GM23338 (cell line): ENCODE results near the gene SMG6. TPM values are rescaled to one million over a fixed set of nuclear protein-coding genes. Genes with fewer than 3 reads are reported as not detected.

ENCODE experiments used
- ATAC-seq: fragments of 200-7000 bp; cut with Tn5 transposase; 3 replicates; pipeline ENCODE4 v1.9.1; 2020
- DNase-seq: peaks from one replicate; pipeline ENCODE4 v3.0.0-alpha.2; 2015; ENCODE audit warnings: low spot score
- H2AFZ ChIP-seq: fragments of 200-600 bp; sonication (generic); 2 replicates; pipeline ENCODE4 v1.8.0; 2016; ENCODE audit warnings: antibody characterized with exemption, mild to moderate bottlenecking, moderate library complexity
- H3F3A ChIP-seq: fragments of 200-600 bp; sonication (generic); replicated peaks from 2 replicates; pipeline ENCODE4 v1.8.0; 2017; ENCODE audit warnings: antibody characterized with exemption, mixed run types, low read depth
- H3K27ac ChIP-seq: fragments of 200-600 bp; sonication (generic); 2 replicates; pipeline ENCODE4 v1.6.1; 2016; ENCODE audit warnings: low read depth
- H3K27me3 ChIP-seq: fragments of 200-600 bp; sonication (generic); 2 replicates; pipeline ENCODE4 v1.8.0; 2016; ENCODE audit warnings: mild to moderate bottlenecking, mixed run types, moderate library complexity; ENCODE audit not compliant: insufficient read depth
- H3K36me3 ChIP-seq: fragments of 200-600 bp; sonication (generic); 2 replicates; pipeline ENCODE4 v1.8.0; 2016; ENCODE audit warnings: mild to moderate bottlenecking; ENCODE audit not compliant: insufficient read depth
- H3K4me1 ChIP-seq: fragments of 200-600 bp; sonication (generic); 2 replicates; pipeline ENCODE4 v1.8.0; 2016; ENCODE audit warnings: mild to moderate bottlenecking, moderate library complexity; ENCODE audit not compliant: insufficient read depth
- H3K4me2 ChIP-seq: fragments of 200-600 bp; sonication (generic); 2 replicates; pipeline ENCODE4 v1.7.1; 2017; ENCODE audit warnings: mixed run types
- H3K4me3 ChIP-seq: fragments of 200-600 bp; sonication (generic); 2 replicates; pipeline ENCODE4 v1.6.1; 2016; ENCODE audit warnings: mixed run types
- H3K79me2 ChIP-seq: fragments of 200-600 bp; sonication (generic); replicated peaks from 2 replicates; pipeline ENCODE4 v1.8.0; 2017; ENCODE audit warnings: mild to moderate bottlenecking; ENCODE audit not compliant: insufficient read depth
- H3K9me2 ChIP-seq: fragments of 200-600 bp; sonication (generic); 2 replicates; pipeline ENCODE4 v1.8.0; 2017; ENCODE audit not compliant: insufficient read depth
- H4K20me1 ChIP-seq: fragments of 200-600 bp; sonication (generic); replicated peaks from 2 replicates; pipeline ENCODE4 v1.8.0; 2017; ENCODE audit warnings: mild to moderate bottlenecking; ENCODE audit not compliant: insufficient read depth
- H3K27ac Mint-ChIP-seq: 2 replicates; pipeline ENCODE4 v1.8.0; 2020; ENCODE audit warnings: inconsistent platforms, mild to moderate bottlenecking, moderate library complexity, mixed read lengths
- H3K27me3 Mint-ChIP-seq: 3 replicates; pipeline ENCODE4 v1.8.0; 2022; ENCODE audit warnings: low read depth, mild to moderate bottlenecking, moderate library complexity, mixed read lengths, inconsistent platforms; ENCODE audit not compliant: insufficient read depth, poor library complexity
- H3K36me3 Mint-ChIP-seq: 3 replicates; pipeline ENCODE4 v1.8.0; 2021; ENCODE audit warnings: low read depth, mild to moderate bottlenecking, inconsistent platforms, moderate library complexity, mixed read lengths
- H3K4me1 Mint-ChIP-seq: 3 replicates; pipeline ENCODE4 v1.8.0; 2020; ENCODE audit warnings: mild to moderate bottlenecking, inconsistent platforms, mixed read lengths
- H3K4me3 Mint-ChIP-seq: 3 replicates; pipeline ENCODE4 v1.8.0; 2021; ENCODE audit warnings: moderate library complexity, mild to moderate bottlenecking, inconsistent platforms, mixed read lengths
- H3K9me3 Mint-ChIP-seq: 3 replicates; pipeline ENCODE4 v1.8.0; 2020; ENCODE audit warnings: moderate library complexity, mild to moderate bottlenecking, inconsistent platforms, mixed read lengths
- CREB1 ChIP-seq: fragments of 250-450 bp; sonication (Bioruptor Pico); IDR thresholded peaks from 2 replicates; pipeline ENCODE4 v1.5.0; 2020; ENCODE audit warnings: low read depth, mild to moderate bottlenecking, moderate library complexity
- EZH2 ChIP-seq: fragments of 200-600 bp; sonication (generic); IDR thresholded peaks from one replicate; pipeline ENCODE4 v1.8.0; 2017; ENCODE audit warnings: antibody characterized with exemption, mild to moderate bottlenecking, low read depth; ENCODE audit not compliant: unreplicated experiment
- EZH2phosphoT487 ChIP-seq: fragments of 200-600 bp; sonication (generic); IDR thresholded peaks from one replicate; pipeline ENCODE4 v1.8.1; 2018; ENCODE audit warnings: antibody characterized with exemption; ENCODE audit not compliant: unreplicated experiment
- JUNB ChIP-seq: IDR thresholded peaks from one replicate; pipeline ENCODE4 v1.6.1; 2016; ENCODE audit warnings: antibody characterized with exemption; ENCODE audit not compliant: unreplicated experiment
- NANOG ChIP-seq: IDR thresholded peaks from 2 replicates; pipeline ENCODE4 v1.6.1; 2016; ENCODE audit warnings: antibody characterized with exemption, borderline replicate concordance
- POLR2AphosphoS5 ChIP-seq: IDR thresholded peaks from 2 replicates; pipeline ENCODE4 v1.6.1; 2016; ENCODE audit warnings: antibody characterized with exemption, low read depth
- STAT1 ChIP-seq: IDR thresholded peaks from one replicate; pipeline ENCODE4 v1.6.1; 2016; ENCODE audit warnings: antibody characterized with exemption; ENCODE audit not compliant: unreplicated experiment
- ZNF114 ChIP-seq: fragments of 250-450 bp; sonication (Bioruptor Pico); IDR thresholded peaks from 2 replicates; pipeline ENCODE4 v1.5.0; 2020; ENCODE audit warnings: mild to moderate bottlenecking, moderate library complexity
- ZNF331 ChIP-seq: fragments of 250-450 bp; sonication (Bioruptor Pico); IDR thresholded peaks from 2 replicates; pipeline ENCODE4 v1.5.0; 2020; ENCODE audit warnings: low read depth, mild to moderate bottlenecking, moderate library complexity
- polyA plus RNA-seq: library from polyadenylated mRNA; unstranded; fragments of >200 nt; fragmentation: Nextera tagmentation; extraction: Ambion mirVana; gene quantifications from 2 replicates; pipeline ENCODE4 v1.2.1, GENCODE V29; 2016
- total RNA-seq: library from RNA; depleted of rRNA; stranded (reverse); fragments of >200 nt; shearing (Covaris generic); gene quantifications from 2 replicates; pipeline ENCODE4 v1.2.3, GENCODE V29; 2014
- TF ChIP-seq, protein P1 (sequence below): fragments of 250-450 bp; sonication (Bioruptor Pico); IDR thresholded peaks from 2 replicates; pipeline ENCODE4 v1.5.0; 2020; ENCODE audit warnings: mild to moderate bottlenecking, moderate library complexity
- TF ChIP-seq, protein P2 (sequence below): IDR thresholded peaks from 2 replicates; pipeline ENCODE4 v1.6.1; 2016; ENCODE audit warnings: antibody characterized with exemption
- TF ChIP-seq, protein P3 (sequence below), 2 experiments: fragments of 200-600 bp in 1 of 2; sonication (generic) in 1 of 2; conservative IDR thresholded peaks; 2 replicates each; pipeline versions ENCODE4 v1.5.1 to v1.6.1; 2016 to 2017; ENCODE audit warnings: antibody characterized with exemption in 2 of 2, low read depth in 2 of 2, mild to moderate bottlenecking in 2 of 2, moderate library complexity in 1 of 2
- TF ChIP-seq, protein P4 (sequence below): IDR thresholded peaks from one replicate; pipeline ENCODE4 v1.6.1; 2018; ENCODE audit warnings: antibody characterized with exemption; ENCODE audit not compliant: unreplicated experiment

The SMG6 gene
- total and polyA plus RNA-seq, 2 experiments from 2014 or later, result 10.4 to 43.1 TPM

DNA sequence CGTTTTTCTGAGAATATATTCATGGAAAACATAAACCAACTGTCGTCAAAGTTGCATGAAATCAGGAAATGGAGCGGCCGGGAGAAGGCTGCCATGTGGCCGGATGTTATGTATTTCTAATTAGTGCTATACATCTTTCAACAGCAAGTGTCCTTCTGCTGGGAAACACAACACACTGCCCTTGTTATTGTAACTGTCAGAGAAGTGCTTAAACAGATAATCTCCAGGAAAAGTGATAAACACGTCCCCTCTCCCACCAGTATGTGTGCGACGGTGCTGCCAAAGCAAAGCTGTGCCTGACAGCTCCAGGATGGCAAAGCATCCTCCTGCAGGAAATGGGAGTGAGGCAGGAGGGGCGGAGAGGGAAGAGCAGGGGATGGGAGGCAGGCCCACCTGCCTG is 111.8 kb downstream of the SMG6 start:
- Mint-ChIP-seq H3K27ac (peak overlapping the region; percentile 12; the same call in 1 of the 2 replicates), H3K4me3 (no peak overlapping the region), H3K4me1 (peaks cover 35% of the 10 kb centered on the region), H3K27me3 (peaks cover 3% of the 10 kb centered on the region), H3K36me3 (no peaks in the 10 kb centered on the region; the same call in 1 of the 3 replicates), H3K9me3 (no peaks in the 10 kb centered on the region)
- H3K79me2 ChIP-seq, result no peaks in the 10 kb centered on the region
- TF ChIP-seq NANOG, result no peak
- TF ChIP-seq JUNB, result no peak
- TF ChIP-seq ZNF114, result no peak
- TF ChIP-seq POLR2AphosphoS5, result no peak
- no peak for TF ChIP-seq ZNF331 (CRISPR knock-in tag)
- TF ChIP-seq, protein P1, sequence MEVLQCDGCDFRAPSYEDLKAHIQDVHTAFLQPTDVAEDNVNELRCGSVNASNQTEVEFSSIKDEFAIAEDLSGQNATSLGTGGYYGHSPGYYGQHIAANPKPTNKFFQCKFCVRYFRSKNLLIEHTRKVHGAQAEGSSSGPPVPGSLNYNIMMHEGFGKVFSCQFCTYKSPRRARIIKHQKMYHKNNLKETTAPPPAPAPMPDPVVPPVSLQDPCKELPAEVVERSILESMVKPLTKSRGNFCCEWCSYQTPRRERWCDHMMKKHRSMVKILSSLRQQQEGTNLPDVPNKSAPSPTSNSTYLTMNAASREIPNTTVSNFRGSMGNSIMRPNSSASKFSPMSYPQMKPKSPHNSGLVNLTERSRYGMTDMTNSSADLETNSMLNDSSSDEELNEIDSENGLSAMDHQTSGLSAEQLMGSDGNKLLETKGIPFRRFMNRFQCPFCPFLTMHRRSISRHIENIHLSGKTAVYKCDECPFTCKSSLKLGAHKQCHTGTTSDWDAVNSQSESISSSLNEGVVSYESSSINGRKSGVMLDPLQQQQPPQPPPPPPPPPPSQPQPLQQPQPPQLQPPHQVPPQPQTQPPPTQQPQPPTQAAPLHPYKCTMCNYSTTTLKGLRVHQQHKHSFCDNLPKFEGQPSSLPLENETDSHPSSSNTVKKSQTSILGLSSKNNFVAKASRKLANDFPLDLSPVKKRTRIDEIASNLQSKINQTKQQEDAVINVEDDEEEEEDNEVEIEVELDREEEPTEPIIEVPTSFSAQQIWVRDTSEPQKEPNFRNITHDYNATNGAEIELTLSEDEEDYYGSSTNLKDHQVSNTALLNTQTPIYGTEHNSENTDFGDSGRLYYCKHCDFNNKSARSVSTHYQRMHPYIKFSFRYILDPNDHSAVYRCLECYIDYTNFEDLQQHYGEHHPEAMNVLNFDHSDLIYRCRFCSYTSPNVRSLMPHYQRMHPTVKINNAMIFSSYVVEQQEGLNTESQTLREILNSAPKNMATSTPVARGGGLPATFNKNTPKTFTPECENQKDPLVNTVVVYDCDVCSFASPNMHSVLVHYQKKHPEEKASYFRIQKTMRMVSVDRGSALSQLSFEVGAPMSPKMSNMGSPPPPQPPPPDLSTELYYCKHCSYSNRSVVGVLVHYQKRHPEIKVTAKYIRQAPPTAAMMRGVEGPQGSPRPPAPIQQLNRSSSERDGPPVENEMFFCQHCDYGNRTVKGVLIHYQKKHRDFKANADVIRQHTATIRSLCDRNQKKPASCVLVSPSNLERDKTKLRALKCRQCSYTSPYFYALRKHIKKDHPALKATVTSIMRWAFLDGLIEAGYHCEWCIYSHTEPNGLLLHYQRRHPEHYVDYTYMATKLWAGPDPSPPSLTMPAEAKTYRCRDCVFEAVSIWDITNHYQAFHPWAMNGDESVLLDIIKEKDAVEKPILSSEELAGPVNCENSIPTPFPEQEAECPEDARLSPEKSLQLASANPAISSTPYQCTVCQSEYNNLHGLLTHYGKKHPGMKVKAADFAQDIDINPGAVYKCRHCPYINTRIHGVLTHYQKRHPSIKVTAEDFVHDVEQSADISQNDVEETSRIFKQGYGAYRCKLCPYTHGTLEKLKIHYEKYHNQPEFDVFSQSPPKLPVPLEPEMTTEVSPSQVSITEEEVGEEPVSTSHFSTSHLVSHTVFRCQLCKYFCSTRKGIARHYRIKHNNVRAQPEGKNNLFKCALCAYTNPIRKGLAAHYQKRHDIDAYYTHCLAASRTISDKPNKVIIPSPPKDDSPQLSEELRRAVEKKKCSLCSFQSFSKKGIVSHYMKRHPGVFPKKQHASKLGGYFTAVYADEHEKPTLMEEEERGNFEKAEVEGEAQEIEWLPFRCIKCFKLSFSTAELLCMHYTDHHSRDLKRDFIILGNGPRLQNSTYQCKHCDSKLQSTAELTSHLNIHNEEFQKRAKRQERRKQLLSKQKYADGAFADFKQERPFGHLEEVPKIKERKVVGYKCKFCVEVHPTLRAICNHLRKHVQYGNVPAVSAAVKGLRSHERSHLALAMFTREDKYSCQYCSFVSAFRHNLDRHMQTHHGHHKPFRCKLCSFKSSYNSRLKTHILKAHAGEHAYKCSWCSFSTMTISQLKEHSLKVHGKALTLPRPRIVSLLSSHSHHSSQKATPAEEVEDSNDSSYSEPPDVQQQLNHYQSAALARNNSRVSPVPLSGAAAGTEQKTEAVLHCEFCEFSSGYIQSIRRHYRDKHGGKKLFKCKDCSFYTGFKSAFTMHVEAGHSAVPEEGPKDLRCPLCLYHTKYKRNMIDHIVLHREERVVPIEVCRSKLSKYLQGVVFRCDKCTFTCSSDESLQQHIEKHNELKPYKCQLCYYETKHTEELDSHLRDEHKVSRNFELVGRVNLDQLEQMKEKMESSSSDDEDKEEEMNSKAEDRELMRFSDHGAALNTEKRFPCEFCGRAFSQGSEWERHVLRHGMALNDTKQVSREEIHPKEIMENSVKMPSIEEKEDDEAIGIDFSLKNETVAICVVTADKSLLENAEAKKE, result no peak
- no peak for TF ChIP-seq STAT1
- TF ChIP-seq, protein P2, sequence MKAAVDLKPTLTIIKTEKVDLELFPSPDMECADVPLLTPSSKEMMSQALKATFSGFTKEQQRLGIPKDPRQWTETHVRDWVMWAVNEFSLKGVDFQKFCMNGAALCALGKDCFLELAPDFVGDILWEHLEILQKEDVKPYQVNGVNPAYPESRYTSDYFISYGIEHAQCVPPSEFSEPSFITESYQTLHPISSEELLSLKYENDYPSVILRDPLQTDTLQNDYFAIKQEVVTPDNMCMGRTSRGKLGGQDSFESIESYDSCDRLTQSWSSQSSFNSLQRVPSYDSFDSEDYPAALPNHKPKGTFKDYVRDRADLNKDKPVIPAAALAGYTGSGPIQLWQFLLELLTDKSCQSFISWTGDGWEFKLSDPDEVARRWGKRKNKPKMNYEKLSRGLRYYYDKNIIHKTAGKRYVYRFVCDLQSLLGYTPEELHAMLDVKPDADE, result no peak
- no peak for TF ChIP-seq EZH2
- TF ChIP-seq, protein P3, sequence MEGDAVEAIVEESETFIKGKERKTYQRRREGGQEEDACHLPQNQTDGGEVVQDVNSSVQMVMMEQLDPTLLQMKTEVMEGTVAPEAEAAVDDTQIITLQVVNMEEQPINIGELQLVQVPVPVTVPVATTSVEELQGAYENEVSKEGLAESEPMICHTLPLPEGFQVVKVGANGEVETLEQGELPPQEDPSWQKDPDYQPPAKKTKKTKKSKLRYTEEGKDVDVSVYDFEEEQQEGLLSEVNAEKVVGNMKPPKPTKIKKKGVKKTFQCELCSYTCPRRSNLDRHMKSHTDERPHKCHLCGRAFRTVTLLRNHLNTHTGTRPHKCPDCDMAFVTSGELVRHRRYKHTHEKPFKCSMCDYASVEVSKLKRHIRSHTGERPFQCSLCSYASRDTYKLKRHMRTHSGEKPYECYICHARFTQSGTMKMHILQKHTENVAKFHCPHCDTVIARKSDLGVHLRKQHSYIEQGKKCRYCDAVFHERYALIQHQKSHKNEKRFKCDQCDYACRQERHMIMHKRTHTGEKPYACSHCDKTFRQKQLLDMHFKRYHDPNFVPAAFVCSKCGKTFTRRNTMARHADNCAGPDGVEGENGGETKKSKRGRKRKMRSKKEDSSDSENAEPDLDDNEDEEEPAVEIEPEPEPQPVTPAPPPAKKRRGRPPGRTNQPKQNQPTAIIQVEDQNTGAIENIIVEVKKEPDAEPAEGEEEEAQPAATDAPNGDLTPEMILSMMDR (conservative IDR thresholded peaks at IDR 0.05; ENCODE audit: low read depth in 2 of 2), result no peak
- TF ChIP-seq, protein P4, sequence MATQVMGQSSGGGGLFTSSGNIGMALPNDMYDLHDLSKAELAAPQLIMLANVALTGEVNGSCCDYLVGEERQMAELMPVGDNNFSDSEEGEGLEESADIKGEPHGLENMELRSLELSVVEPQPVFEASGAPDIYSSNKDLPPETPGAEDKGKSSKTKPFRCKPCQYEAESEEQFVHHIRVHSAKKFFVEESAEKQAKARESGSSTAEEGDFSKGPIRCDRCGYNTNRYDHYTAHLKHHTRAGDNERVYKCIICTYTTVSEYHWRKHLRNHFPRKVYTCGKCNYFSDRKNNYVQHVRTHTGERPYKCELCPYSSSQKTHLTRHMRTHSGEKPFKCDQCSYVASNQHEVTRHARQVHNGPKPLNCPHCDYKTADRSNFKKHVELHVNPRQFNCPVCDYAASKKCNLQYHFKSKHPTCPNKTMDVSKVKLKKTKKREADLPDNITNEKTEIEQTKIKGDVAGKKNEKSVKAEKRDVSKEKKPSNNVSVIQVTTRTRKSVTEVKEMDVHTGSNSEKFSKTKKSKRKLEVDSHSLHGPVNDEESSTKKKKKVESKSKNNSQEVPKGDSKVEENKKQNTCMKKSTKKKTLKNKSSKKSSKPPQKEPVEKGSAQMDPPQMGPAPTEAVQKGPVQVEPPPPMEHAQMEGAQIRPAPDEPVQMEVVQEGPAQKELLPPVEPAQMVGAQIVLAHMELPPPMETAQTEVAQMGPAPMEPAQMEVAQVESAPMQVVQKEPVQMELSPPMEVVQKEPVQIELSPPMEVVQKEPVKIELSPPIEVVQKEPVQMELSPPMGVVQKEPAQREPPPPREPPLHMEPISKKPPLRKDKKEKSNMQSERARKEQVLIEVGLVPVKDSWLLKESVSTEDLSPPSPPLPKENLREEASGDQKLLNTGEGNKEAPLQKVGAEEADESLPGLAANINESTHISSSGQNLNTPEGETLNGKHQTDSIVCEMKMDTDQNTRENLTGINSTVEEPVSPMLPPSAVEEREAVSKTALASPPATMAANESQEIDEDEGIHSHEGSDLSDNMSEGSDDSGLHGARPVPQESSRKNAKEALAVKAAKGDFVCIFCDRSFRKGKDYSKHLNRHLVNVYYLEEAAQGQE, result no peak
- no peak for TF ChIP-seq EZH2phosphoT487
- no peak for TF ChIP-seq CREB1 (CRISPR knock-in tag)
- no peak overlapping the region for H3K4me3 ChIP-seq
- H4K20me1 ChIP-seq, result no peaks in the 10 kb centered on the region
- peaks cover 22% of the 10 kb centered on the region for H3K4me1 ChIP-seq
- no peaks in the 10 kb centered on the region for H3K27me3 ChIP-seq
- DNase-seq (no peak), ATAC-seq (no peak)
- no peak overlapping the region for H3K4me2 ChIP-seq
- H3K27ac ChIP-seq, result no peak overlapping the region
- no peaks in the 10 kb centered on the region for H3F3A ChIP-seq
- H3K36me3 ChIP-seq, result no peaks in the 10 kb centered on the region
- no peaks in the 10 kb centered on the region for H3K9me2 ChIP-seq
- H2AFZ ChIP-seq, result no peak overlapping the region
